ENCODE data around the gene ICA1. TPM values are rescaled to one million over a fixed set of nuclear protein-coding genes. Genes with fewer than 3 reads are reported as not detected.

The ICA1 gene
- total RNA-seq, 1 donor = 4.3 TPM

DNA sequence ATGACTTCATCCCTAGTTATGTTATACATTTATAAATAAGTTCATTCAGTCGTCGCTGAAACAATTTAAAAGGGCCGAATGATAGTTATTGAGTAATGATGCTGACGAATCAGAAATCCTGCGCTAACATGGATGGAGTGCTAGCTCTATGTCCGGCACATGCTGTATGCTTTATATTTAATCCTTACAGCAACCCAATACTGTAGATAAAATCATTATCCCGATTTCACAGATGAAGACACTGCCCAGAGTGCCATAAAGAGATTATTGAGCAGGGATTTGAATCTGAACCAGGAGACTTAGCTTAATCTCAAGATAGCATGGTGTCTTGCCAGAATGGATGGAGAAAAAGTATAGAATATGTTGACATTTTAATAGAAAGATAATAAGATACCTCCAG, 1.1 kb upstream of the ICA1 start:
- DNase-seq (ENCODE audit: low read depth) = no peak
- no peak overlapping the region for H3K4me3 ChIP-seq (ENCODE audit: low read depth, low read length)
- TF ChIP-seq, protein P1, sequence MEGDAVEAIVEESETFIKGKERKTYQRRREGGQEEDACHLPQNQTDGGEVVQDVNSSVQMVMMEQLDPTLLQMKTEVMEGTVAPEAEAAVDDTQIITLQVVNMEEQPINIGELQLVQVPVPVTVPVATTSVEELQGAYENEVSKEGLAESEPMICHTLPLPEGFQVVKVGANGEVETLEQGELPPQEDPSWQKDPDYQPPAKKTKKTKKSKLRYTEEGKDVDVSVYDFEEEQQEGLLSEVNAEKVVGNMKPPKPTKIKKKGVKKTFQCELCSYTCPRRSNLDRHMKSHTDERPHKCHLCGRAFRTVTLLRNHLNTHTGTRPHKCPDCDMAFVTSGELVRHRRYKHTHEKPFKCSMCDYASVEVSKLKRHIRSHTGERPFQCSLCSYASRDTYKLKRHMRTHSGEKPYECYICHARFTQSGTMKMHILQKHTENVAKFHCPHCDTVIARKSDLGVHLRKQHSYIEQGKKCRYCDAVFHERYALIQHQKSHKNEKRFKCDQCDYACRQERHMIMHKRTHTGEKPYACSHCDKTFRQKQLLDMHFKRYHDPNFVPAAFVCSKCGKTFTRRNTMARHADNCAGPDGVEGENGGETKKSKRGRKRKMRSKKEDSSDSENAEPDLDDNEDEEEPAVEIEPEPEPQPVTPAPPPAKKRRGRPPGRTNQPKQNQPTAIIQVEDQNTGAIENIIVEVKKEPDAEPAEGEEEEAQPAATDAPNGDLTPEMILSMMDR (IDR thresholded peaks at IDR 0.05; ENCODE audit: insufficient read depth, low read depth, low read length) = no peak

DNA sequence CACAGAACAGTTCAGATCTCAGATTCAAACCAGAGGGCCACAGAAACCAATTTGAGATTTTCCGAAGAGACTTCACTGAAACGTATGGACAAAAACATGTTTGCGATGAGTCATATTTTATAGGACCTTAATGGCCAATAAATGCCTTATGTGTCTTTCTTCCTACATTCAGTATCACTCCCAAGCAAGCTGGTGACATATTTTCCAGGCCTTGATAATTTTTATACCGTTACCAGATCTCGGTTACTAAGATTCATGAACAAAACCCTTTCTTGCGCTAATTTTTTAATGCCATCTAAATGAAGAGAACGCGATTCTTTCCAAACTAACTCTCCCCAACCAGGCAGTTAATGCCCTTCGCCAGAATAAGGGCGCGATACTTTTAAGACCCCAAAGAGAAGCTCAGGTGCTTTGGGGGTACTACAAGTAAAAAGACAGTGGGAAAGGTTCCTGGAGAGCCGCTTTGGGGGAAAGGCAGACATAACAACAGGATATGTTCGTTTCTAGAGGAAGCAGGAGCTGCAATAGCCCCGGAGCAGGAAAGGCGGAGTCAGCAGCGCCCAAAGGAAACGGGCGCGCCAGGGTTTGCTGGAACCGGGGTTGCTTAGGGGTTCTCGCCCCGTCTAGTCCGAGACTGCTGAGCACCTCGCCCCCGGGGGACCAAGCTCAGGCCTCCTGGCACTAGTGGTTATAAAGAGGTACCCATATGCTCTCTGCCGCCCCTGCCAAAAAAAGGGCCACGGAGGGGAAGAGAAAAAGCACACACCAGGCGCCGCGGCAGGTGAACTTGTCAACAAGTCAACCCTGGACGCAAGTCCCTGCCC, 884 bp downstream of the ICA1 start:
- DNase-seq (ENCODE audit: low read depth) = no peak
- TF ChIP-seq, protein P1 (IDR thresholded peaks at IDR 0.05; ENCODE audit: insufficient read depth, low read depth, low read length) = no peak
- peak overlapping the region; percentile 46 for H3K4me3 ChIP-seq (ENCODE audit: low read depth, low read length)

DNA sequence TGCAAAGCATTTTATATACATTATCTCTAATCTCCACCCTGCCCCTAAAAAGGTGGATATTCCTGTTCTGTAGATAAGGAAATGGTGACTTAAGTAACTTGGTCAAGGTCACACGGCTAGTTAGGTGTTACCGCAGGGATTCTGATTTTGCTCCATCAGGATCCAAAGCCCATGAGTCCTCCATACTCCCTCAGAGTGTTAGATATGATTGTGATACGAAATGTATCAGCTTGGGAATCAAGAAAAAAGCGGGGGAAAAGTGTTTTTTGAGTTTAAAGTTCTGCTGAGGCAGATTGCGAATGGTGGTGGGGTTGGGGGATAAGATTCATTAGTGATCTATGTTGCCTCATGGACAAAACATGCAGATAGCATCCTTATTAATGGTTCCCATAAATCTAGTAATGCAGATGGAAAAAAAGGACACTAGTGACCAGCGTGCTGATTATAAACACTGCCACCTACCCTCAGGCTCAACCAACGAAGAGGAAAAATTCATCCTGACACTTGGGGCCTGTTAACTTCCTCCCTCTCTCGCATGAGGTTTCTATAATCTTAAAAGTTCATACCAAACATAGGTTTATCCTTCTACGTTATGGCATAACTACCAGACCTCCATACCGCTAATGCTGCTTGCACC, 2.3 kb downstream of the ICA1 start:
- TF ChIP-seq, protein P1 (IDR thresholded peaks at IDR 0.05; ENCODE audit: insufficient read depth, low read depth, low read length) = no peak
- no peak for DNase-seq (ENCODE audit: low read depth)
- H3K4me3 ChIP-seq (ENCODE audit: low read depth, low read length) = no peak overlapping the region

DNA sequence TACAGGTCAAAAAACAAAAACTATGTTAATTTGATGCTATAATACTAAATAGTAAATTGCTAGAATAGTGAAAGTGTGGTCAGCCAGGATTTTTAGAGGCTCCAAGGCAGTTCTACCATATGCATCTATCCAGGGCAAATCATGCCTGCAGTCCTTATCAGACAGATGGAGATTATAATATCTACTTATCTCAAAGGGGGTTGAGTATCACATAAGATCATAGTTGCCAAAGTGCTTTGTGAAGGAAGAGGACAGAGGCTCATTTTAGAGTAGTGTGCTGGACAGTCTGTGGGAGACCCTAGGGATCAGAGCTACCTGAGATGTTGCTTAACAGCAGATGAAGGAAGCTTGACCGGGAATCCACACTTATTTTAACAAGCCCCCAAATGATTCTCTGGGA, 3.2 kb downstream of the ICA1 start:
- no peak overlapping the region for H3K4me3 ChIP-seq (ENCODE audit: low read depth, low read length)
- TF ChIP-seq, protein P1 (IDR thresholded peaks at IDR 0.05; ENCODE audit: insufficient read depth, low read depth, low read length) = no peak
- no peak for DNase-seq (ENCODE audit: low read depth)

DNA sequence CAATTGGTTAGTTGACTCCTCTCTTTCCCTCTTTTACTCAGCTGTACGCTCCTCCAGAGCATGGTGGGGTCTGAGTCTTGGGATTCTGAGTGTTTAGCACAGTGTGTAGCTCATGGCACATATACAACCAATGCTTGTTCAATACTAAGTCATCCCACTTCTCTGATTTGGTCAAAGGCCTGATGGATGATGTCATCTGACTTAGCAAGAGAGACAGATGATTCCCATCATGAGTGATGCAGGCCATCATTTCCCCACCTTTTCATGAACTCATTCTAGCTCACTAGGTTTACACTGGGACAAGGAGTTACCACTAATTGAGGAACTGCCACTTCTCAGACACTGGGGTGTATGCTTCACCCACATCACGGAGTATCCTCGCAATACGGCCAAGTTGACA, 3.8 kb downstream of the ICA1 start:
- TF ChIP-seq, protein P1 (IDR thresholded peaks at IDR 0.05; ENCODE audit: insufficient read depth, low read depth, low read length) = no peak
- no peak overlapping the region for H3K4me3 ChIP-seq (ENCODE audit: low read depth, low read length)
- no peak for DNase-seq (ENCODE audit: low read depth)

DNA sequence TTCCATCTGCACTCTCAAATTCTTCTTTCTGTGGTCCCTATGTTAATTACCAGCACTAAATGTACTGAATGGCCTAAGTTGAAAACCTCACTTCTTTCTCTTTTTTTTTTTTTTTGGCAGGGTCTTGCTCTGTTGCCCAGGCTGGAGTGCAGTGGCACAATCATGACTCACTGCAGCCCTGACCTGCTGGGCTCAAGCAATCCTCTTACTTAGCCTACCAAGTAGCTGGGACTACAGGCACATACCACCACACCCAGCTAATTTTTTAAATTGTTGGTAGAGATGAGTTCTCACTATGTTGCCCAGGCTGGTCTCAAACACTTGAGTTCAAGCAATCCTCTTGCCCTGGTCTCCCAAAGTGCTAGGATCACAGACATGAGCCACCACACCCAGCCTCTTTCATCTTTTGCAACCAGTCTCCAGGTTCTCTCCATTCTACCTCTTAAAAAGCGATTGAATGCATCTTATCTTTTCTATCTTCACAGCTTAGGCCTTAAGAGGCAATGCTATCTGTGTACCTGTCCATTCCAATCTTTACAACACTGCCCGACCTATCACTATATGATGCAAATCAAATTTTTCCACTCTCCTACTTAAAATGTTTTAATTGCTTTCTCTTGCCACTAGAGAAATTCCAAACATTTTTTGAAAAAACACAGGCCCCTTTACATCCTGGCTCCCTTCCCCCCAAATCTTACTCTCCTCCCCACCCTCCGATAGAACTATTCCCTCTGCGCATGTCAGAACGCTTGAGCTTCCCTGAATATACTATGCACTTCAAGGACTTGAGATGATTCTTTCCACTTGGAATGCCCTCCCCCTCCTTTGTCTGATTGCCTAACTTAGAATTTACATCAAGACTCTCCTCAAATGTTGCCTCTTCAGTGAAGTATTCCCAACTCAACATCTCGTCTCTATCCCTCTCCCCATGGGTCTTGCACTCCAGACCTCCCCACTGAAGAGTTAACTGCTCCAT, 6.0 kb downstream of the ICA1 start:
- DNase-seq (ENCODE audit: low read depth) = no peak
- no peak overlapping the region for H3K4me3 ChIP-seq (ENCODE audit: low read depth, low read length)
- TF ChIP-seq, protein P1 (IDR thresholded peaks at IDR 0.05; ENCODE audit: insufficient read depth, low read depth, low read length) = no peak
